Ovary (tissue), 9 donors: ENCODE results near the gene TNFRSF14. TPM values are rescaled to one million over a fixed set of nuclear protein-coding genes. Genes with fewer than 3 reads are reported as not detected.

Experiments used
- DNase-seq, 5 donors: peaks; one replicate each; pipeline ENCODE4 v3.0.0-alpha.2; 2019 to 2020
- H3K27ac ChIP-seq, 2 donors: fragments of 200-600 bp; one replicate each; pipeline versions ENCODE4 v1.5.1 to v1.8.0; 2019 to 2022
- H3K27me3 ChIP-seq: fragments of 200-600 bp; one replicate; pipeline ENCODE4 v1.8.0; 2022
- H3K36me3 ChIP-seq: fragments of 200-600 bp; sonication (generic); one replicate; pipeline ENCODE4 v1.5.1; 2019
- H3K4me1 ChIP-seq: one replicate; pipeline ENCODE4 v1.8.1; 2013; ENCODE audit warnings: mild to moderate bottlenecking, moderate library complexity; ENCODE audit not compliant: insufficient read depth
- H3K4me3 ChIP-seq: fragments of 200-600 bp; sonication (generic); one replicate; pipeline ENCODE4 v1.5.1; 2017
- H3K9me3 ChIP-seq, 2 donors: fragments of 200-600 bp in 1 of 2; sonication (generic) in 1 of 2; one replicate each; pipeline versions ENCODE4 v1.5.1 to v1.8.1; 2013 to 2019; ENCODE audit warnings: mild to moderate bottlenecking in 1 of 2, moderate library complexity in 1 of 2
- EP300 ChIP-seq: sonication (generic); formaldehyde crosslinking; IDR thresholded peaks from one replicate; pipeline ENCODE4 v1.6.1; 2017; ENCODE audit warnings: antibody characterized with exemption
- POLR2A ChIP-seq: fragments of 450-650 bp; IDR thresholded peaks from one replicate; pipeline ENCODE4 v1.6.1; 2017; ENCODE audit warnings: antibody characterized with exemption, mild to moderate bottlenecking, moderate library complexity
- WGBS, 3 donors: extraction: QIAGEN DNeasy Blood & Tissue Kit in 1 of 3; methylation state at CpG; one replicate each; pipeline versions ENCODE4 v1.1.5 to v1.1.7; 2013 to 2017; 5-methylcytosine and 5-hydroxymethylcytosine counted together
- intact Hi-C, 4 donors: fragments of 100-400 bp; cut with DNase I; formaldehyde crosslinking; loops; one replicate each; pipeline versions ENCODE4 v1.11.0 to v1.15.1; 2022 to 2023
- polyA plus RNA-seq, 2 donors: library from polyadenylated mRNA; stranded (reverse); fragments of 200-250 nt in 1 of 2; fragments of 350-450 nt in 1 of 2; fragmentation: Illumina TruSeq in 1 of 2; extraction: RNeasy Lipid Tissue Mini Kit (QIAGEN cat#74804) in 1 of 2; gene quantifications; one replicate each; pipeline ENCODE4 v1.2.3, GENCODE V29; 2013 to 2014
- total RNA-seq, 7 donors: library from RNA; depleted of rRNA in 2 of 7; stranded (reverse); fragments of >200 nt in 2 of 7; fragmentation: NEBNext Ultra II Directional in 3 of 7; extraction: Animal tissue kit (Norgen Biotek cat#: 25700) in 3 of 7; gene quantifications; one replicate each; pipeline versions ENCODE4 v1.1.0 to v1.2.4, GENCODE V29; 2016 to 2023
- TF ChIP-seq, protein P1 (sequence below), 3 donors: fragments of 450-650 bp in 2 of 3; fragments of 200-600 bp in 1 of 3; IDR thresholded peaks; one replicate each; pipeline versions ENCODE4 v1.5.1 to v1.8.0; 2016 to 2022; ENCODE audit warnings: antibody characterized with exemption in 3 of 3, mild to moderate bottlenecking in 1 of 3
- donor health status: DM: no; HTN: no; CAD: no; lungs with moderate emphysema.
- donor health status: DM: no; HTN: no; CAD: no.
- donor health status: Bipolar disorder and iron deficiency.
- donor health status: DM: yes; HTN: yes; CAD: no.
- donor health status: DM: no; HTN: no; CAD: no.
- donor health status: DM: yes; HTN: yes; CAD: no.

Gene TNFRSF14
- total and polyA plus RNA-seq, 9 donors = 4.3 to 78.5 (median 57.6) TPM

DNA sequence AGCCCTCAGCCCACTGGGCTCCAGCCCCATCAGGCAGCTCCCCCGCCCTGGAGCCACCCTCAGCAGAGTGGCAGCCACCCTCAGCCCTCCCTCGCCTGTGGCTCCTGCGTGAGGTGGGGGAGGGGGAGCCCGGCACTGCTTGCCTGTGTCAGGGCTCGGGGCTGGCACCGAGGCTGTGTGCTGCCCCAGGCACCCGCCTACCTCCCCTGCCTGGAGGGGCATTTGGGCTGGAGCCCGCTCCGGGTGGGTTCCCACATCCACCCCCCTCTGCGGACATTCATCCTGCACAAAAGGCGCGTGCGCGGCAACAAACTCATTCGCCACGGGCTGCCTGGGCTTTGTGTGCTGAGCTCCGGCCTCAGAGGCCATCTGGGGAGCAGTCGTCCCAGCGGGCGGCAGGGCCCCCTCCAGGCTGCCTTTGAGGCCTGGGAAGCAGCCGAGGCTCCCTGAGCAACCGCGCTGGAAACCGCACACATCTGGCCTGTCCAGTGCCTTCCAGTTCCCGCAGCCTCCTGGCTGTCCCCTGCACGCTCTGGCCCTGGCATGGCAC lies 12.6 kb upstream of the TNFRSF14 start:
- no peak overlapping the region for H3K4me3 ChIP-seq
- H3K9me3 ChIP-seq = no peaks in the 10 kb centered on the region
- no peak for DNase-seq
- 32 to 59% (median 56%) methylated on average over 25 to 26 of the region's 26 CpGs for WGBS, 3 donors
- H3K27me3 ChIP-seq = no peaks in the 10 kb centered on the region
- H3K36me3 ChIP-seq = no peaks in the 10 kb centered on the region
- no peak overlapping the region for H3K27ac ChIP-seq
- peaks cover 21% of the 10 kb centered on the region for H3K4me1 ChIP-seq
- TF ChIP-seq EP300 (no peak), POLR2A (no peak)
- TF ChIP-seq, protein P1, sequence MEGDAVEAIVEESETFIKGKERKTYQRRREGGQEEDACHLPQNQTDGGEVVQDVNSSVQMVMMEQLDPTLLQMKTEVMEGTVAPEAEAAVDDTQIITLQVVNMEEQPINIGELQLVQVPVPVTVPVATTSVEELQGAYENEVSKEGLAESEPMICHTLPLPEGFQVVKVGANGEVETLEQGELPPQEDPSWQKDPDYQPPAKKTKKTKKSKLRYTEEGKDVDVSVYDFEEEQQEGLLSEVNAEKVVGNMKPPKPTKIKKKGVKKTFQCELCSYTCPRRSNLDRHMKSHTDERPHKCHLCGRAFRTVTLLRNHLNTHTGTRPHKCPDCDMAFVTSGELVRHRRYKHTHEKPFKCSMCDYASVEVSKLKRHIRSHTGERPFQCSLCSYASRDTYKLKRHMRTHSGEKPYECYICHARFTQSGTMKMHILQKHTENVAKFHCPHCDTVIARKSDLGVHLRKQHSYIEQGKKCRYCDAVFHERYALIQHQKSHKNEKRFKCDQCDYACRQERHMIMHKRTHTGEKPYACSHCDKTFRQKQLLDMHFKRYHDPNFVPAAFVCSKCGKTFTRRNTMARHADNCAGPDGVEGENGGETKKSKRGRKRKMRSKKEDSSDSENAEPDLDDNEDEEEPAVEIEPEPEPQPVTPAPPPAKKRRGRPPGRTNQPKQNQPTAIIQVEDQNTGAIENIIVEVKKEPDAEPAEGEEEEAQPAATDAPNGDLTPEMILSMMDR (IDR thresholded peaks at IDR 0.05) = no peak
- intact Hi-C loops = loop anchor here in 1 of 4 donors (10.0 kb wide), 1 partner anchor 369 kb away; no protein-coding TSS in a partner anchor

DNA sequence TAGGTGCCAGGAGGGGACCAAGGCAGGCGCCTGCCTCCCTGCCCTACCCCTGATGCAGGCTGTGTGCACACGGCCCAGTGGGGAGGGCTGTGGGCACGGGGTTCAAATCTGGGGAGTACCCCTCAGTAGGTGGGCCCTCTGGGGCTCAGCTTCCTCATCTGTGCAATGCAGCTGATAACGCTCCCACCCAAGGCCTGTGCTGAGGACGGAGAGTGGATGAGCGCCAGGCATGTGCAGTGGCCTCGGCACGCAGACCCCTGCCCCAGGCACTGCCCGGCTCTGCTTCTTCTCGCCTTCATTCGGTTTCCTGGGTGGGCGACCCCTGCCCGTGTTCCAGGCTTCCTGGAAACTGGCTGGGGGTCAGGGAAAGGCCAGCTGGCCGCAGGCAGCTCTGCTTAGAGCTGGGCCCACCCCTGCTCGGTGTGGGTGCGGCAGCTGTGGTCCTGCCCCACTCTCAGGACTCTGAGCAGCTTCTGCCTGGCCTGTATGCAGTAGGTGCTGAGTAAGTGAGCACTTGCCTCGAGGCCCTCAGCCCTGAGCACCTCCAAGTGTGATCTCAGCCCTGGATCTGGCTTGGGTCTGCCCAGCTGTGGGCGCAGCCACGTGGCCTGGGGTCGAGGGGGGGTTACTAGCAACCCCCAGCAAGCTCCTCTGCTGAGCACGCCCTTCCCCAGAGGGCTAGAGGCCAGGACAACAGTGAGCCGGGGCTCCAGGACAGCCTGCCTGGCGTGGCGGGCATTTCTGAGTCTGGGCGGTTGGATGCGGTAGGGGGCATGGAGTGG lies 11.9 kb upstream of the TNFRSF14 start:
- DNase-seq = no peak
- 35 to 47% (median 36%) methylated on average over 22 to 26 of the region's 26 CpGs for WGBS, 3 donors
- TF ChIP-seq, protein P1 (IDR thresholded peaks at IDR 0.05) = no peak
- no peak for TF ChIP-seq EP300
- no peak for TF ChIP-seq POLR2A
- Histone ChIP-seq H3K36me3 (no peaks in the 10 kb centered on the region), H3K27me3 (no peaks in the 10 kb centered on the region), H3K4me3 (no peak overlapping the region), H3K9me3 (no peaks in the 10 kb centered on the region), H3K4me1 (peaks cover 21% of the 10 kb centered on the region), H3K27ac (no peak overlapping the region)
- intact Hi-C loops = loop anchor here in 1 of 4 donors (10.0 kb wide), 1 partner anchor 369 kb away; no protein-coding TSS in a partner anchor

DNA sequence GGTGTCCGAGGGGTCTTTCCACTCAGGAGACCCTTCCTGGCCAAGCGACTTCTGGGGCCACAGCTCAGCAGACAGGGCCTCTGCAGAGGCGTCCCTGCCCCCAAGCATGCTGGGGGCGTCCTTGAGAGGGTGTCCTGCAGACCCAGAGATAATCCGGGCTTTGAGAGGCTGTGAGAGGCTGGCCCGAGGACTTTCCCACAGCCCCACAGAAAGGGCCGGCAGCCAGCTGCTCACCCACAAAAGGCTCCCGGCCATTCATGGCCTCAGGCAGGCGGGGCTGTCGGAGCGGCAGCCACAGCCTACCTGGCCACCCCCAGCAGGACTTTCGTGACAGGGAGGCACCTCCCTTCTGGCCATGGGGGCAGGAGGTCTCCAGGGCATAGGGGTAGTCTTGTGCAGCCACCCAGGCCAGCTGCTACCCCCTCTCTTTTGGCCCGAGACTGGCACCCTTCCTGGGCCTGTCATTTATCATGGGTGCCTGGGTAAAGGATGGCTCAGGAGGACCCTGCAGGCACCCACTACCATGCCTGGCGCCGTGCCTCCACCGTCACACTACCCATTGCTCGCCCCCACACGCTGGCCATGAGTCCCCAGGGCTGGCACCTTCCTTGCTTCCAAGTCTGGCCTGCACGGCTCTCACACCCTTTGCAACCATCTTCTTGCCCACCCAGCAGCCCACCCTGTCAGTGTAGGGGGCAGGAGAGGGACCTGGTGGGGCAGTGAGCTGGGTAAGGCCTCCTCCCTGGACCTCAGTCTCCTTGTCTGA lies 11.1 kb upstream of the TNFRSF14 start:
- peaks cover 21% of the 10 kb centered on the region for H3K4me1 ChIP-seq
- WGBS, 3 donors = 45 to 60% (median 56%) methylated on average over 19 of the region's 19 CpGs
- intact Hi-C loops = loop anchor here in 3 of 4 donors (5.0 to 10.0 kb wide), 2 partner anchors 128 to 370 kb away; no protein-coding TSS in a partner anchor
- TF ChIP-seq EP300 (no peak), POLR2A (no peak)
- TF ChIP-seq, protein P1 (IDR thresholded peaks at IDR 0.05) = no peak
- no peaks in the 10 kb centered on the region for H3K27me3 ChIP-seq
- no peaks in the 10 kb centered on the region for H3K36me3 ChIP-seq
- DNase-seq = no peak
- peak overlapping the region in 1 of 2 donors; percentile 29 for H3K27ac ChIP-seq
- no peak overlapping the region for H3K4me3 ChIP-seq
- H3K9me3 ChIP-seq = no peaks in the 10 kb centered on the region
